Stimulated activated naive CD4-positive, alpha-beta T cell (primary cell): Measurements from ENCODE around the gene C12orf43.

Source experiments
- DNase-seq, 6 experiments: peaks; one replicate each; lab custom pipeline; 2025; lab: John Stamatoyannopoulos, UW

Gene C12orf43

DNA sequence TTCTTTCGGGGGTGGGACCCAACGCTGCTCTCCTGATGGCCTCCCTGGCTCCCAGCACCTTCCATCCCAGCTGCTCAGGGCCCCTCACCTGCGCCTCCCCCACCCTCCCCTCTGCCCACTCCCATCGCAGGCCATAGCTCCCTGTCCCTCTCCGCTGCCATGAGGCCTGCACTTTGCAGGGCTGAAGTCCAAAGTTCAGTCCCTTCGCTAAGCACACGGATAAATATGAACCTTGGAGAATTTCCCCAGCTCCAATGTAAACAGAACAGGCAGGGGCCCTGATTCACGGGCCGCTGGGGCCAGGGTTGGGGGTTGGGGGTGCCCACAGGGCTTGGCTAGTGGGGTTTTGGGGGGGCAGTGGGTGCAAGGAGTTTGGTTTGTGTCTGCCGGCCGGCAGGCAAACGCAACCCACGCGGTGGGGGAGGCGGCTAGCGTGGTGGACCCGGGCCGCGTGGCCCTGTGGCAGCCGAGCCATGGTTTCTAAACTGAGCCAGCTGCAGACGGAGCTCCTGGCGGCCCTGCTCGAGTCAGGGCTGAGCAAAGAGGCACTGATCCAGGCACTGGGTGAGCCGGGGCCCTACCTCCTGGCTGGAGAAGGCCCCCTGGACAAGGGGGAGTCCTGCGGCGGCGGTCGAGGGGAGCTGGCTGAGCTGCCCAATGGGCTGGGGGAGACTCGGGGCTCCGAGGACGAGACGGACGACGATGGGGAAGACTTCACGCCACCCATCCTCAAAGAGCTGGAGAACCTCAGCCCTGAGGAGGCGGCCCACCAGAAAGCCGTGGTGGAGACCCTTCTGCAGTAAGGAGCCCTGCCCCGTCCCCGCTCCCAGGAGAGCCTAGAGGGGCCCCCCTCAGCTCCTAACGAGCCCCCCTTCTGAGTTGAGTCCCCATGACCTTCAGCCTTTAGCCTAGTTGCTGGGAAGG, 37.7 kb downstream of the C12orf43 start, which contains the start of gene HNF1A:
Gene HNF1A, plus strand, starts transcription at position 248 of the 924 bp plus-strand sequence. Its CDS starts 226 bp downstream, at position 474.
- no peak for DNase-seq

DNA sequence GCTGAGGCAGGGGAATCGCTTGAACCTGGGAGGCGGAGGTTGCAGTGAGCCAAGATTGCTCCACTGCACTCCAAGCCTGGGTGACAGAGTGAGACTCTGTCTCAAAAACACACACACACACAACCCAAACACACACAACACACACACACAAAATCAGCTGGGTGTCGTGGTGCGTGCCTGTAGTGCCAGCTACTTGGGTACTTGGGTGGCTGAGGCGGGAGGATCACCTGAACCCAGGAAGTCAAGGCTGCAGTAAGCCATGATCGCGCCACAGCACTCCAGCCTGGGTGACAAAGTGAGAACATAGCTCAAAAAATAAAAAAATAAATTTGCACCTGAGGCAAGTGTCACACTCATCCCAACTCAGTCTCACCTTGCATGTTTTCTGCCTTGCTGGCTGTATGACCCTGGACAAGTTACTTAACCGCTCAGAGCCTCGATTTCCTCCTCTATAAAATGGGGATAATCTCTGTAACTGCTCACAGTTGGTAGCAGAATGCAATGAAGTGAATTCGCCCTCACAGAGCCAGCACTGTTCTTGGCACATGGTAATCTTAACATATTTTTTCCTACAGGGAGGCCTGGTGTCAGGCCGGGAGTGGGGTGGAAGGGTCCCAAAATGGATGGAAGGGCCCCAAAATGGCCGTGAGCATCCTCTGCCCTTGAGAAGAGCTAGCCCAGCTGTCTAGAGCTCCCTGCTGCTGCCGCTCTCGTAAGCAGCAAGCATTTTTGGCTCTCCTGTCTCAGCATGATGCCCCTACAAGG, 38.6 kb downstream of the C12orf43 start:
- DNase-seq = no peak

DNA sequence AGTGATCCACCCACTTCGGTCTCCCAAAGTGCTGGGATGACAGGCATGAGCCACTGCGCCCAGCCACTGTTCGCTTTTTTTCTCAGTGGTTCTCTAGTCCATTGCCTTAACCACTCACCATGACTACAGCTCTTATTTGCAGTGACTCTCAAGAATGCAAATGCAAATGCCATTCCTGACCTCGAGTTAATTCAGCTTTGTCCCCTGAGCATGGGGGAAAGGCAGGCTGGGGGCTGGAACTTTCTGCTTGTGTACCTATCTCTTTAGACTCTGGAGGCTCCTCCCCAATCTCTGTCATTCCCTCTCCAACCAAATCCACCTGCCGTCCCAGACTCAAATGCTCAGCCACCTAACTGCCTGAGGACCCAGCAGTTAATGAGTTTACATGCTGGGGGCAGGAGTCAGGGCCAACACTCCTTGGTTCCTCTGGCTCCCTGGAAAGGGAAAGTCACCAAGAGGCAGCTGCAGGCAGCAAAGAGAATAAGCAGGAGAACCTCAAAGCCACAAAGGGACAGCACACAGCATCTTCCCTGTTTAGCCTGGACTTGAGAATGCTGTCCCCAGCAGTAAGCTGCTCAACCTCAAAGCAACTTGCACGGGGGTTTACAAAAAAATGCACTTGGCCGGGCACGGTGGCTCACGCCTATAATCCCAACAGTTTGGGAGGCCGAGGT, 43.3 kb downstream of the C12orf43 start:
- DNase-seq = no peak

DNA sequence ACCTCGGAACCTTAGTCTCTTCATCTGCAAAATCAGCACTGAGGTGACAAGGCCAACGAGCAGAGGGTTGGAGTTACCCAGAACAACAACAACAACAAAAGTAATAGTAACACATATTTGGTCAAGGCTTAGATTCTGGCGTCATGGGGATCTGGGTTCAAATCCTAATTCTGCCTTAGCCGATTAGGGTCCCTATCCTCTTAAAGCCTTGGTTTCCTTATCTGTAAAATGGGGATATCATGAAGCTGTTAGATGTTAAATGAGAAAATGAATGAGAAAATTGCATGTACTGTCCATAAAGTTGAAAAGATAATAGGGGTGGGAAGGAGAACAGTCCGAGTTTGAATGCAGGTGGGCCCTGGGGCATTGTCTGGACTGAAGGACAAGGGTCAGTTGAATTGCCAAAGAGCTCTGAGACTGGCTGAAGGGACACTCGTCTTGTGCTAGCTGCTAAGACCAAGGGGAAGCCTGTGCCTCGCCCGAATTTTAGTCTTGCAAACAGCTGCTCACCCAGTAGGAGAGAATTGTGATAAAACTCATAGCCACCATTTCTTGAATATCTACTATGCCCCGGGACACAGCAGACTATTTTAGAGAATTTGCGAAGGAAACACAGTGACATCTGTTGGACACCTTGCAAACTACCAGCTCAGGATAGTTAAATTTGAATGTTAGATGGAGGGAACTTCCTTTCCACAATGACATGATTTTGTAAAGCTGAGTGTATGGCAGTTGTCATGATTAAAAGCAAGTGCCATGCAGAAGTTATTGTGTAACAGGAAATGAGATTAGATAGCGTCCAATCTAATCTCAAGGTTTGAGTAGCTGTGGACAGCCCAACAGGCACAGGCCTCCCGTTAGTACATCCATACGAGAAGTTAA, 44.7 kb downstream of the C12orf43 start:
- peak in 4 of 6 experiments; percentile 10 to 73 (median 56) for DNase-seq

DNA sequence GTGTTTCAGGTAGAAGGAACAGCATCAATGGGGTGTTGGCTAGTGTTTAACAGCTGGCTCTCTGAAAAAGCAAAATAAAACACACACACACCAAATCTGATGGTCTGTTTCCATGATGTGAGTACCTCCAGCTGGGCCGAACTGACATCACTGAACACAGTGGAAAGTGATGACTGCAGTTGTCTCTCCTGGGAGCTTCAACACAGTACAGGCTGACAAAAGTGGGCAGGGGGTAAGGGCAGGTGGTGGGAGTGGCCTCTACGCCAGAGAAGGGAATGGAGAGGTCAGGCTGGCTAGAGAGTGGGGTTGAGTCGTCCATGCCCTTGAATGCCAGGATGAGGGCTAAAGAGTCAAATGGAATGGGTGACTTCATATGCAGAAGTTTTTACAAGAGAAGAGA, 46.0 kb downstream of the C12orf43 start:
- DNase-seq = no peak

DNA sequence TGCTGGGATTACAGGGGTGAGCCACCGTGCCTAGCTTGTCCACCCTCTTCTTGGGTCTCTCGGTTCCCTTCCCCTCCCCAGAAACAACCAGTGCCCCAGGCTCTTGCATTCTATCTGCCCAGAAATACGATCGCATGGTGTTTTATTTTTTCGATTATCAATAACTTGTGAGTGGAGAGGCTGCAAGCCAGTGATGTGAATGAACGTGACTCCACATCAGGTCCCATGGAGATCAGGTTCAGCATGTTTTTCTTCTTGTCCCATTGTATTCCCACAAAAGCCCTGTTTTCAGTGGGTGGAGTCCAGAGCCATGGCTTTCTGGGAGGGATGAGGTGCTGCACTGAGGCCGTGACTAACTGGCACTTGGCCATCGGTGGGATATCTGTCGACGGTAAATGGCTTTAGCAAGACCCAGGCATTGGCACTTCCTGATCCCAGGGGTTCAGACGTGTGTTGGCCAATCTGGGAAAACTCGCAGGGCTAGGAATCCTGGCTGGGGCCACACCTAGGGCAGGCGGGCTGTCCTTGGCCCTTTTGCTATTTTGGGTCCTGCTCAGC, 50.7 kb downstream of the C12orf43 start:
- no peak for DNase-seq

DNA sequence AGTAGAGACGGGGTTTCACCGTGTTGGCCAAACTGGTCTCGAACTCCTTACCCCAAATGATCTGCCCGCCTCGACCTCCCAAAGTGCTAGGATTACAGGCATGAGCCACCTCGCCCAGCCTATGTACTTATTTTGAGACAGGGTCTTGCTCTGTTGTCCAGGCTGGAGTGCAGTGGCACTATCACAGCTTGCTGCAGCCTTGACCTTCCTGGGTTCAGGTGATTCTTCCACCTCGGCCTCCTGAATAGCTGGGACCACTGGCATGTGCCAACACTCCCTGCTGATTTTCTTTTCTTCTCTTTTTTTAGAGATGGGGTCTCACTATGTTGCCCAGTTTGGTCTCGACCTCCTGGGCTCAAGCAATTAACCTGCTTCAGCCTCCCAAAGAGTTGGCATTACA, 52.0 kb downstream of the C12orf43 start:
- DNase-seq = no peak

DNA sequence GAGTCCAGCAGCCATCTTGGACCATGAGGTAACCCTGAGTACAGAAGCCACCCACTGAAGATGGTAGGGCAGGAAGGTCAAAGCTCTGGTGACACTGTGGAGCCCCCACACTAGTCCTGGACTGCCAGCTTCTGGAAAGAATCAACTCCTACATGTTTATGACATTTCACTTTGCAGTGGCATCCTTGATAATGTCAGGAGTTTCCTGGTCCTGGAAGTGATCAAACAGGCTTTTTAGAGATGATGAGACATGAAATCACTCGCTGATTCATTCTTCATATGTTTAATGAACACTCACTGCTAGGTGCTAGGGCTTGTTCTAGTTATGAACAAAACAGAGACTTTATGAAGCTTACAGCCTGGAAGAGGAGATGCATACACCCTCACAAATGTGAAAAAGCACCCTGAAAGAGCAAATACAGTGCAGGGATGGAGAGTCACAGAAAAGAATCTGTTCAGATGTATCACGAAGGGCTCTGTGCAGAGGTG, 53.7 kb downstream of the C12orf43 start:
- DNase-seq = no peak

DNA sequence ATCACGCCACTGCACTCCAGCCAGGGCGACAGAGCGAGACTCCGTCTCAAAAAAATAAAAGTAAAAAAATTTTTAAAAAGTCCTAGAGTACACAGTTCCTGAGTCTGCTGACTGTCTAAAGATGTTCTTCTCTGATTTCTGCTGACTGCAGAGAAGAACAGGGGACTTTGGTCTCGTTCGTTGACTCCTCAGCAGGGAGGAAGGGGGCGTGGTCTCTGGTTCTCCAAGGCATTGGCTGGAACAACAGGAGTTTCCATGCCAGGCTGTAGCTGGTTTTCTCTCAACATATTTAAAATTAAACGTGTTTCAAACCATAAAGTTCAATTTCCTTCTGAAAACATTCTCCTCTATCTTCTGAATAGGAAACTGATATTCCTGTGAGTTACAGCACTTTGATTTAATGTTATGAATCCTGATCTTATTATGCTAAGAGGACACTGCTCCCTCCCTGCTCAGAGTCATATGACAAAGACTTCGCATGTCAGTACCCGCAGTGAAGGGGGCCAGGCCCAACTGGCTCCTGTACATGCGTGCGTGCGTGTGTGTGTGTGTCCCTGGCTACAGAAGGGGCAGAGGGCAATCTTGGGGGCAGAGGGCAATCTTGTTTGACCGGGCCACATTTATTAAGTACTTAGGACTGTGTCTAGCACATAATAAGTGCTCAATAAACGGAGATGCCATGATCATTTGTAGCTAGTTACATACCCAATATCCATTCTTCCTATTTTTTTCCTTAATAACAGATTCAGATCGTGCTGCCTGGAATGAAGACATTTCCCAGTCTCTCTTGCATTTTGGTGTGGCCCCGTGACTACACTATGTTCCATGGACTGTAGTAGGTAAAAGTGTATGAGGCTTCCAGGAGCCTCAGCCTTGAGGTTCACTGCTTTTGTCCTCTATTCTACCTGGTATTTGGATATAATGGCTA, 54.4 kb downstream of the C12orf43 start:
- no peak for DNase-seq

DNA sequence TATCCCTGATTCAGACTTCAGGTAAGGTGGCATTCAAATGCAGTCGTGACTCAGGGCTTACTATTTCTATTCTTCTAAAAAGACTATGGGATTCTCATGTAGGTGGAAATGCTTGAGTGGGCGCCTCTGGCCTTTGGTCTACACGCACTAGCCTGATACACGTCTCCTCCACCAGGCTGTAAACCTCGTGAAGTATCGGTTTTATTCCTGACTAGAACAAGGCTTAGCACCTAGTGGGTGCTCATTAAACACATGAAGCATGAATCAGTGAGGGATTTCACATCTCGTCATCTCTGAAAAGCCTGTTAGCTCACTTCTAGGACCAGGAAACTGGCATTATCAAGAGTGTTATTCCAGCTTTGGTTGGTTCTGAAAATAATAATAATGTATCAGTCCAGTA, 55.6 kb downstream of the C12orf43 start:
- no peak for DNase-seq

DNA sequence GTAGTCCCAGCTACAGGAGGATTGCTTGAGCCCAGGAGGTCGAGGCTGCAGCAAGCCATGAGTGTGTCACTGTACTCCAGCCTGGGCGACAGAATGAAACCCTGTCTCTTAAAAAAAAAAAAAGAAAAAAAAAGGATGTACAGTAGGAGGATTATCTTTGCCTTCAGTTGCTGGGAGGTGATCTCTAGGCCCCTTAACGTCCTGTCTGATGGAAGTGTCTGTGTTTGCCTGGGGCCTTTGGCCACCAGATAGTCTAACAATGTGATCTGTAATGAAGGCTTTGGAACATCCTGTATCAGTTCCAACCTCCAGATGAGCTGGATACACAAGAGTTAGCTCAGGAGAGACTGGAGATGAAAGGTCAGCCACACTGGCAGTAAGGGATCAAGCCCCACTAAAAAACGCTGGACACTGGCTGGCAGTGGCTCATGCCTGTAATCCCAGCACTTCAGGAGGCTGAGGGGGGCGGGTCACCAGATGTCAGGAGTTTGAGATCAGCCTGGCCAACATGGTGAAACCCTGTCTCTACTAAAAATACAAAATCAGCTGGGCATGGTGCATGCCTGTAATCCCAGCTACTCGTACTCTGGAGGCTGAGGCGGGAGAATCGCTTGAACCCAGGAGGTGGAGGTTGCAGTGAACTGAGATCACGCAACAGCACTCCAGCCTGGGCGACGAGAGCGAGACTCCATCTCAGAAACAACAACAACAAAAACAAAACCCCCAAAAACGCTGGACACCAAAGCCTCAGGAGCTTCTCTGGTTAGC, 57.0 kb downstream of the C12orf43 start:
- no peak for DNase-seq

DNA sequence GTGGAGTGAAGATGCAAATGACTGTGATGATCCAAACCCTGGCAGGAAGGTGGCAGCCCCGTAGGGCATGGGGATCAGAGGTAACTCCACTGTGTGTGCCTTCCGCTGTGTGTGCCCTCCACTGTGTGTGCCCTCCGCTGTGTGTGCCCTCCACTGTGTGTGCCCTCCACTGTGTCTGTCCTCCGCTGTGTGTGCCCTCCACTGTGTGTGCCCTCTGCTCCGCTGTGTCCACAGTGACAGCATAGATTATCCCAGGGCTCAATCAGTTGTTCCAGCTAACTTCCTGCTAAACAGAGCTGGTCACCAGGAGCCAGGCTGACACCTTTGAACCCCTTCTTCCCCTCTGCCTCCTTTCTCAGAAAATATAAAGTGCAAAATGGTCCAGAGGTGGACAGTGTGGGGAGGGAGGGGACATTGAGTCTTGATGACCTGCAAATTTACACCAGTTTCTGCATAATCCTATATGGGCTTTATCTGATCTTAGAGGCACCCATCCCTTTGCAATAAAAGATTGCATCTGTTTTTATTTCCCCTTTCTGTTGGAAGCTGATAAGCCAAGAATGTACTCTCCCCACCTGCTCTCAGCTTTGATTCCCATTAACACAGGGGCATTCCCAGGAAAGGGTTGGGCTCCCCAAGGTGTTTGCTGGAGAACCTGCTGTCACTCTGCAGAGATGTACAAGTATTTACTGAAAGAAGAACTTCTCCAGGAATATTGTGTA, 59.5 kb downstream of the C12orf43 start:
- DNase-seq = no peak

DNA sequence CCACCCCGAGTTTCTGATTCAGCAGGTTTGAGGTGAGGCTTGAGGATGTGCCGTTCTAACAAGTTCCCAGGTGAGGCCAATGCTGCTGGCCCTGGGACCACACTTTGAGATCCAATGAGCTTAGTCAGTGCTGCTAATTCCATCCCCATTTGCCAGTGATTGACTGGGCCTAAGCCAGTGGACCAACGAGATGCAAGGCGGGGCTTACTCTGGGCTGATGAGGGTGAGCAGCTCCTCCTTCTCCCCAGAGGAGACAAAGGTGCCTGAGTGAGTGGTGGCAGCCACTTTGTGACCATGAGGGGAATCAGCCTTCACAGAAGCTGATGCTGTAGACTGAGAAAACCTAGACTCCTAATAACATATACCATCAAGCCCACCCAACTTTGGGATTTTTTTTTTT, 61.1 kb downstream of the C12orf43 start:
- no peak for DNase-seq

DNA sequence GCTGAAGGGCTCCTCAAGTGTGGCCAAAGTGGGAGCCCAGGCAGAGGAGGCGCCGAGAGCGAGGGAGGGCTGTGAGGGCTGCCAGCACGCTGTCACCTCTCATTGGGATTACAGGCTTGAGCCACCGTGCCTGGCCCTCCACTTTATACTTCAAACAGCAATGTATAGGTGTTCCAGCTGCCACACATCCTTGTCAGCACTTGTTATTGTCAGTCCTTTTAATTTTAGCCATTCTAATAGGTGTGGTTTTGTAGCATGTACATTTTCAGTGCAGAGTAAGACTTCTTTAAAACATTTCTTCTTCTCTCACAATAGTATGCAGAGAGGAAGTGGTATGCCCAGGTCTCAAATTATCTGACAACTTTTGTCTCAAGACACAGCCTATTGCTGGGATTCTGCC, 65.5 kb downstream of the C12orf43 start:
- DNase-seq = no peak
